HG02943 (cell line): Measurements from ENCODE around the gene NRN1.
"Not testable (repeated sequence)": the region's sequence is repeated elsewhere in the genome, so short reads cannot be mapped to it uniquely, and the experiment has no call there.

Source experiments
- ATAC-seq: cut with Tn5 transposase; IDR thresholded peaks from one replicate; pipeline ENCODE4 v1.9.1; 2021; ENCODE audit warnings: mild to moderate bottlenecking, low read depth, moderate library complexity; ENCODE audit not compliant: unreplicated experiment

Gene NRN1, protein sequence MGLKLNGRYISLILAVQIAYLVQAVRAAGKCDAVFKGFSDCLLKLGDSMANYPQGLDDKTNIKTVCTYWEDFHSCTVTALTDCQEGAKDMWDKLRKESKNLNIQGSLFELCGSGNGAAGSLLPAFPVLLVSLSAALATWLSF

GRCh38 chr6:6006428-6007365 lies at the start of gene NRN1:
TSS of gene NRN1 (minus strand) at chr6:6006925. CDS start at chr6:6006749, 176 bp downstream.
- no peak for ATAC-seq

DNA sequence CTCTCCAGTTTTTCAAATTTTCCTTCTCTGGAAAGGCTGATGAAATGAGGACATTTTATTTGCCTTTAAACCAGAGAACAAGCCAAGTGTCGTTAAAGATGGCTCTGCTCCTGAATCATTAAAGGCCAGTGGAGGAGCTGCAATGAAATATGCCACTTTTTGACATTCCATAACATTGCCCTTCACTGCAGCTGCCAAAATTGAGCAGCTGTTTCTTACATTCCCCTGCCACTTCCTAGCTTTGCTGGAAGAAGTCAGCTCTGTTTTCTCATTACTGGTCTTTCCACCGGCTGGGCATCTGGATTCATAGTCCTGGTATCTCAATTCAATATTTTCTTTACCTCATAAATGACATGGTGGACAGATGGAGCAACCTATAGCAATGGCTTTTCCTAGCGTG lies 45.5 kb upstream of the NRN1 start:
- ATAC-seq: no peak

DNA sequence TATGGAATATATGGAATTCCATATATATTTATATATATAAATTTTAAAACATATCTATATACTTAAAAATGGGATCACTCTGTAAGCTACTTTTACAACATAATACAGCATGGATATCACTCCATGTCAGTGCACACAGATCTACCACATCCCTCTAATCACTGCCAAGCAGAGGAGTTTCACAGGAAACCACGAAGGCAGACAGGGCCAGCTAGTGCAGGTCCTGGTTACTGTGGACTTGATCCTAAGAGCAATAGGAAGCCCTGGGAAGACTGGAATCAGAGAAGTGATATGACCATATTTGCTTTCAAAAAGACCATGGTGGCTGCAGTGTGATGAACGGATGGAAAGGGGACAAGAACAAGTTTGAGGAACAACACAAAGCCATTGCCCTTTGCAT lies 40.0 kb upstream of the NRN1 start:
- no peak for ATAC-seq

DNA sequence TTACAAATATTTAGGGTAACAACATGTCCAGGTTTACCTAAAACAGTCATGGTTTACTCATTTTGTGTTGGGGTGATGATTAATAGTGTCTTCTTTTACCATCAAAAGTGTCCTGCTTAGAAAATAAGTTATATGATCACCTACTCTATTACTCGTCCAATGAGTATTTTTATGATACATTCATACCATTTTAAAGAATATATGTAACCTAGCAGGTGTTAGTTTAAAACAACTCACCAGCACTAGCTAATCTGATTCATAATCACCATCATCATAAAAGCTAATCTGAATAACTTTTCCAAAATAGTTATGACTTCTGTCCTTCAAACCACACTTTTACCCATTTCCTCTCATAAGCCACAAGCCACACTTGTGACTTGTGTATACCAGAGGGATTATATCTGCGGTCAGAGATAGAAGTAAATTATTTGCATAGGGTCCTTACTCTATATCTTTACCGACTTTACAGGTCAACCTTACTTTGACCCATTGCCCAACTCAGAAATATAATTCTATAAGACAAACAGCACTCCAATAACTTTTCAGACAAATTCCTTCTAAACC lies 33.3 kb upstream of the NRN1 start:
- no peak for ATAC-seq

GRCh38 chr6:6037179-6037578 lies 30.5 kb upstream of the NRN1 start:
- no peak for ATAC-seq

GRCh38 chr6:6033858-6034257 lies 27.1 kb upstream of the NRN1 start:
- no peak for ATAC-seq

- ATAC-seq: no peak
Observed at GRCh38 chr6:6026513-6027205, 19.9 kb upstream of the NRN1 start.

GRCh38 chr6:6025736-6026135 lies 19.0 kb upstream of the NRN1 start:
- ATAC-seq: no peak

DNA sequence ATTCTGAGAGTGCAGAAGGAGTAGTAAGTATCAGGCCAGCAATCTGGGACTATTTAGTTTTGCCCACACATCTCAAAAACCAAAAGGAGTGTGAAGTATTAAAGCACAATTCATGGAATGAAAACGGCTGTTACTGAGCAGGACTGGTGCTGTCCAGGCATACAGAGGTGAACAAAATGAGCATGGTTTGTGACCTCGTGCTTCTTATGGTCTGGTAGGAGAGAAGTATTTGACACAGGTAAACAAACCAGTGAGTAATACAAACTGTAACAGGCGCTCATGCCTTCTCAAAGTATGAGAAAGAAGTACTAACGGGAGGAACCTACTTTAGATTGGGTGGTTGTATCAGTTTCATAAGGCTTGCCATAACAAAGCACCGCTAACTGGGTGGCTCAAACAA lies 17.5 kb upstream of the NRN1 start:
- no peak for ATAC-seq

DNA sequence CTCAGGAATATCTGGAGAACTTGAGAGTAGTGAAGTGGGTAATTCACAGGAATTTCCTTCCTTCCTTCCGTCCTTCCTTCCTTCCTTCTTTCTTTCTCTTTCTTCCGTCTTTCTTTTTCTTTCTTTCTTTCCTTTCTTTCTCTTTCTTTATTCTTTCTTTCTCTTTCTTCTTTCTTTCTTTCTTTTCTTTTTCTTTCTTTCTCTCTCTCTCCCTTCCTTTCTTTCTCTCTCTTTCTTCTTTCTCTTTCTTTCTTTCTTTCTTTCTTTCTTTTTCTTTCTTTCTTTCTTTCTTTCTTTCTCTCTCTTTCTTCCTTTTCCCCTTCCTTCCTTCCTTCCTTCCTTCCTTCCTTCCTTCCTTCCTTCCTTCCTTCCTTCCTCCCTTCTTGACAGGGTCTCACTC lies 16.1 kb upstream of the NRN1 start:
- ATAC-seq: not testable (repeated sequence)

DNA sequence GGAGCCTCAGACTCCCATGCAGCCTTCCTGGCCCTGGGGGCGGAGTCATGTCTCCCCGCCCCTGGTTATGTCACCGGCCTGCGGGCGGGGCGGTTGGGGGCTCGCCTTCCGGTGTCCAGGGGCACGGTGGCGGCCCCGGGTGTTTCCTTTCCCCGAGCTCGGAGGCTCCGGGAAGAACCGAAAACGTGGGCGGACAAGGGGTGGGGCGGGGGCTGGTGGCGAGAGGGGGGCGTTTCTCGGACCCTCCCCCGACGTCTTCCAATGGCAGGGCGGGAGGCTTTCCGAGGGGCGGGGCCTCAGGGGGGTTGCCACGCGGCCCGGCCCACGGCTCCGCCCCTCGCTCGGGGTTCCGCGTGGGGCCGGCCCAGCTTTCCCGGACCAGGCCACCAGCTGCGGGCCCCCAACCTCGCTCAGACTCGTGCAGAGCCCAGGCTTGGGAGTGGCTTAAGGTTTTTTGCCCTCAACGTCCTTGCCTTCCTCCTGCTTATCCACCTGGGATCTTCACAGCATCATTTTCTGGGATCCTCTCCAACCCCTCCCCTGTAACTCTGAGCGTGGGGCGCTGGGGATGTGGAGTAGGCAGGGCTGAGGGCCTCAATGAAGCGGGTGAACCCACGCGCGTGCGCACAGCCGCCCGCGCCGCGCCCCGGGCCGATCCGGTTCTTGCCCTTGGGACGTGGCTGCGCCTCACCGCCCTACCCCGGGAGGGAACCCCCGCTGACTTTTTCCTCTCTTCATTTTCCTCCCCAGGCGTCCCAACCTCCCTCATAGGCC lies 2.1 kb upstream of the NRN1 start:
- ATAC-seq: peak; percentile 60

GRCh38 chr6:6008089-6008647 lies 1.4 kb upstream of the NRN1 start:
- peak; percentile 9 for ATAC-seq

DNA sequence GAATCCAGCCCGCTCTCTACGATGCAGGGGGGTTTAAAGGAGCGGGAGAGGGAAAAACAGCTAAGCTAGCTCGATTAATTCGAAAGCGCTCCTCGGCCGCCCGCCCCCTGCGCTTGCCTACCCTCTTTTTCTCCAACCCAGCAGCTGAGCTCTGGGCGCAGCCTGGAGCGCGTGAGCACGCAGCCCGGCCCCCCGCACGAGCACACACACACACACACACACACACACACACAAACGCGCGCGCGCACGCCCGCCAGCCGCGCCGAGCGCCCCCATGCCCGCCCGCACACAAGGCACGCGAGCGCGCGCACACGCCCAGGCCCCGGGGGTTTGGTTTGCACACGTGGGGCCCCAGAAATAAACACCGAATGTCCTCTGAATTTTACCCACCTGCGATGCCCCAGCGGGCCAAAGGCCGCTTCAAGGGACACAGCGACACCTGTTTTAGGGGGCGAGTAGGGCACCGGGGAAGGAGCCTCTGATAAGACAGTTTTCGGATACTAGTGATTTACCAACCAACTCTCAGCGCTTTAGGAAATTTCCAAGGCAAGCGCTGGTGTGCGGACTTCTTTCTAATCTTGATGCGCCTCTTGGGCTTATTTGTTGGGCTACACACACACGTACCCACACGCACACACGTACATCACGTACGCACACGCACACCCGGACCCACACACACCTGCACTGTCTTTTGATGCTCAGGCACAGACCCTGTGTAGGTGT lies 802 bp upstream of the NRN1 start:
- ATAC-seq: no peak

- no peak for ATAC-seq
Observed at GRCh38 chr6:6006006-6006427, 708 bp downstream of the NRN1 start.

- no peak for ATAC-seq
Observed at GRCh38 chr6:6005051-6006005, 1.4 kb downstream of the NRN1 start.

GRCh38 chr6:6004390-6004995 lies 2.2 kb downstream of the NRN1 start:
- ATAC-seq: no peak

GRCh38 chr6:6003621-6004366 lies 2.9 kb downstream of the NRN1 start:
- no peak for ATAC-seq
